Neural cell (in vitro differentiated cells): ENCODE measurements around the gene CD80. TPM values are rescaled to one million over a fixed set of nuclear protein-coding genes. Genes with fewer than 3 reads are reported as not detected.

Experiments used
- H2AFZ ChIP-seq: fragments of 200-600, 300-800 bp; sonication (generic), shearing (Covaris generic); 2 replicates; pipeline ENCODE4 v1.6.0; 2014; ENCODE audit warnings: low read depth, mild to moderate bottlenecking, antibody characterized with exemption, low read length, moderate library complexity
- H3F3A ChIP-seq: fragments of 200-600 bp; shearing (Covaris generic); 2 replicates; pipeline ENCODE4 v1.6.1; 2016; ENCODE audit warnings: mild to moderate bottlenecking, moderate library complexity, mixed read lengths, antibody characterized with exemption, low read length; ENCODE audit not compliant: insufficient read depth, poor library complexity, severe bottlenecking
- H3K27ac ChIP-seq: fragments of 200-600, 300-800 bp; sonication (generic), shearing (Covaris generic); 2 replicates; pipeline ENCODE4 v1.5.1; 2014; ENCODE audit warnings: mild to moderate bottlenecking, low read length, moderate library complexity
- H3K27me3 ChIP-seq: fragments of 300-800, 200-600 bp; sonication (generic), shearing (Covaris generic); 2 replicates; pipeline ENCODE4 v1.6.0; 2014; ENCODE audit warnings: mild to moderate bottlenecking, low read depth, low read length, moderate library complexity; ENCODE audit not compliant: insufficient read depth
- H3K36me3 ChIP-seq: fragments of 300-800, 200-600 bp; sonication (generic), shearing (Covaris generic); 2 replicates; pipeline ENCODE4 v1.5.1; 2014; ENCODE audit warnings: mild to moderate bottlenecking, antibody characterized with exemption, low read length, moderate library complexity; ENCODE audit not compliant: insufficient read depth
- H3K4me2 ChIP-seq: fragments of 300-800, 200-600 bp; sonication (generic), shearing (Covaris generic); 2 replicates; pipeline ENCODE4 v1.6.0; 2014; ENCODE audit warnings: mild to moderate bottlenecking, low read length
- H3K4me3 ChIP-seq: fragments of 300-800, 200-600 bp; sonication (generic), shearing (Covaris generic); 2 replicates; pipeline ENCODE4 v1.5.1; 2014; ENCODE audit warnings: mild to moderate bottlenecking, low read length, moderate library complexity
- H3K79me2 ChIP-seq: fragments of 200-600 bp; shearing (Covaris generic); replicated peaks from 2 replicates; pipeline ENCODE4 v1.6.0; 2014; ENCODE audit warnings: mild to moderate bottlenecking, low read length, moderate library complexity; ENCODE audit not compliant: insufficient read depth
- H3K9ac ChIP-seq: fragments of 300-800, 200-600 bp; sonication (generic), shearing (Covaris generic); 2 replicates; pipeline ENCODE4 v1.6.1; 2016; ENCODE audit warnings: mild to moderate bottlenecking, low read length, mixed read lengths
- H3K9me2 ChIP-seq: fragments of 200-600 bp; shearing (Covaris generic); 2 replicates; pipeline ENCODE4 v1.6.1; 2016; ENCODE audit warnings: mild to moderate bottlenecking, low read length, mixed read lengths; ENCODE audit not compliant: insufficient read depth
- H3K9me3 ChIP-seq: fragments of 200-600, 300-800 bp; sonication (generic), shearing (Covaris generic); 2 replicates; pipeline ENCODE4 v1.6.1; 2016; ENCODE audit warnings: mild to moderate bottlenecking, mixed run types, low read length, moderate library complexity, mixed read lengths
- H4K20me1 ChIP-seq: fragments of 200-600 bp; shearing (Covaris generic); 2 replicates; pipeline ENCODE4 v1.6.1; 2016; ENCODE audit warnings: mild to moderate bottlenecking, mixed run types; ENCODE audit not compliant: insufficient read depth
- CTCF ChIP-seq: fragments of 450-650 bp; IDR thresholded peaks from 2 replicates; pipeline ENCODE4 v1.5.1; 2014; ENCODE audit warnings: antibody characterized with exemption, mild to moderate bottlenecking, moderate library complexity; ENCODE audit not compliant: poor library complexity, severe bottlenecking
- EP300 ChIP-seq: fragments of 450-650 bp; conservative IDR thresholded peaks from 2 replicates; pipeline ENCODE4 v1.6.1; 2014; ENCODE audit warnings: antibody characterized with exemption, mild to moderate bottlenecking, moderate library complexity; ENCODE audit not compliant: poor library complexity, severe bottlenecking
- EZH2 ChIP-seq: fragments of 200-600, 300-800 bp; shearing (Covaris generic), sonication (generic); IDR thresholded peaks from 2 replicates; pipeline ENCODE4 v1.6.1; 2014; ENCODE audit warnings: antibody characterized with exemption, low read length, borderline replicate concordance, mild to moderate bottlenecking; ENCODE audit not compliant: insufficient read depth, poor library complexity, severe bottlenecking
- MXI1 ChIP-seq: fragments of 450-650 bp; conservative IDR thresholded peaks from 2 replicates; pipeline ENCODE4 v1.6.1; 2014; ENCODE audit warnings: antibody characterized with exemption, mild to moderate bottlenecking; ENCODE audit not compliant: poor library complexity, severe bottlenecking
- POLR2AphosphoS5 ChIP-seq: IDR thresholded peaks from 2 replicates; pipeline ENCODE4 v1.6.1; 2012
- RAD21 ChIP-seq: fragments of 450-650 bp; conservative IDR thresholded peaks from 2 replicates; pipeline ENCODE4 v1.6.1; 2014; ENCODE audit warnings: antibody characterized with exemption, mild to moderate bottlenecking, moderate library complexity
- REST ChIP-seq: IDR thresholded peaks from 2 replicates; pipeline ENCODE4 v1.6.1; 2012; ENCODE audit warnings: borderline replicate concordance
- SMC3 ChIP-seq: fragments of 450-650 bp; conservative IDR thresholded peaks from 2 replicates; pipeline ENCODE4 v1.6.1; 2014; ENCODE audit warnings: antibody characterized with exemption, mild to moderate bottlenecking, moderate library complexity; ENCODE audit not compliant: poor library complexity
- TAF1 ChIP-seq: IDR thresholded peaks from 2 replicates; pipeline ENCODE4 v1.6.1; 2012; ENCODE audit warnings: low read depth
- polyA plus RNA-seq: library from polyadenylated mRNA; depleted of rRNA; stranded (reverse); fragments of >200 nt; gene quantifications from 2 replicates; pipeline ENCODE4 v1.2.3, GENCODE V29; 2014

CD80 gene
- polyA plus RNA-seq, 1 donor from 2014 or later, result not detected

GRCh38 chr3:119543147-119543546 lies 16.3 kb downstream of the CD80 start:
- TF ChIP-seq MXI1, result no peak
- TF ChIP-seq RAD21, result no peak
- TF ChIP-seq REST, result no peak
- TF ChIP-seq SMC3, result no peak
- no peak for TF ChIP-seq EP300
- TF ChIP-seq TAF1, result no peak
- TF ChIP-seq CTCF, result no peak
- no peak for TF ChIP-seq POLR2AphosphoS5
- TF ChIP-seq EZH2, result no peak

GRCh38 chr3:119542168-119542767 lies 17.1 kb downstream of the CD80 start:
- Histone ChIP-seq H3K9me2 (no peaks in the 10 kb centered on the region), H3K4me3 (no peak overlapping the region), H3K4me2 (no peak overlapping the region), H3K27ac (no peak overlapping the region), H3K27me3 (no peaks in the 10 kb centered on the region), H3K79me2 (no peaks in the 10 kb centered on the region), H3K9me3 (no peaks in the 10 kb centered on the region), H2AFZ (no peak overlapping the region), H4K20me1 (no peaks in the 10 kb centered on the region), H3K36me3 (no peaks in the 10 kb centered on the region), H3K9ac (no peak overlapping the region), H3F3A (no peaks in the 10 kb centered on the region)
- TF ChIP-seq SMC3 (no peak), POLR2AphosphoS5 (no peak), MXI1 (no peak), REST (no peak), CTCF (no peak), EP300 (no peak), RAD21 (no peak), TAF1 (no peak), EZH2 (no peak)

More at GRCh38 chr3:119543147-119543546, 16.3 kb downstream of the CD80 start:
- no peaks in the 10 kb centered on the region for H3K9me3 ChIP-seq
- H4K20me1 ChIP-seq, result no peaks in the 10 kb centered on the region
- no peaks in the 10 kb centered on the region for H3K9me2 ChIP-seq
- no peak overlapping the region for H3K4me3 ChIP-seq
- no peaks in the 10 kb centered on the region for H3K27me3 ChIP-seq
- H2AFZ ChIP-seq, result no peak overlapping the region
- no peak overlapping the region for H3K4me2 ChIP-seq
- no peaks in the 10 kb centered on the region for H3K79me2 ChIP-seq
- H3F3A ChIP-seq, result no peaks in the 10 kb centered on the region
- H3K36me3 ChIP-seq, result no peaks in the 10 kb centered on the region
- H3K27ac ChIP-seq, result no peak overlapping the region
- H3K9ac ChIP-seq, result no peak overlapping the region
